Lung microvascular endothelial cell (primary cell): ENCODE data around the gene ARSI. TPM values are rescaled to one million over a fixed set of nuclear protein-coding genes. Genes with fewer than 3 reads are reported as not detected.
"Not testable (repeated sequence)": the region's sequence is repeated elsewhere in the genome, so short reads cannot be mapped to it uniquely, and the experiment has no call there.

ENCODE experiments used
- DNase-seq, 2 donors: peaks; one replicate each; pipeline versions ENCODE4 v3.0.0 to v3.0.0-alpha.2; 2010; ENCODE audit warnings: low read depth in 2 of 2
- total RNA-seq: library from RNA; depleted of rRNA; stranded (reverse); fragments of >200 nt; gene quantifications from 2 replicates; pipeline ENCODE4 v1.2.1, GENCODE V29; 2014

The ARSI gene
- total RNA-seq, 1 donor from 2014 or later, result not detected

- DNase-seq, result not testable (repeated sequence)
Measured at GRCh38 chr5:150248493-150248892, 54.2 kb downstream of the ARSI start.

GRCh38 chr5:150247726-150248125 is 55.0 kb downstream of the ARSI start:
- no peak for DNase-seq

- no peak for DNase-seq
Measured at GRCh38 chr5:150246835-150247234, 55.9 kb downstream of the ARSI start.

- DNase-seq, result no peak
Measured at GRCh38 chr5:150246429-150246828, 56.3 kb downstream of the ARSI start.

Other genes with a start within 250 kb of the ARSI start
- not detected in 2 replicates for gene CSF1R, start 216.4 kb downstream of the ARSI start, total RNA-seq
- gene PDGFRB, start 147.1 kb downstream of the ARSI start, total RNA-seq, result 5.4 and 9.5 TPM in 2 replicates
- gene CDX1, start 136.1 kb downstream of the ARSI start, total RNA-seq, result under 0.01 TPM in 1 of 2 replicates, not detected in the other
- not detected in 2 replicates for gene SLC6A7, start 112.8 kb downstream of the ARSI start, total RNA-seq
- gene CAMK2A, start 13.1 kb downstream of the ARSI start, total RNA-seq, result not detected in 2 replicates
- 8.3 TPM in 2 replicates for gene TCOF1, start 54.8 kb upstream of the ARSI start, total RNA-seq
- 2.0 and 5.8 TPM in 2 replicates for gene CD74, start 110.0 kb upstream of the ARSI start, total RNA-seq
- gene RPS14, start 146.8 kb upstream of the ARSI start, total RNA-seq, result 2,426 and 2,980 TPM in 2 replicates
- gene NDST1, start 205.2 kb upstream of the ARSI start, total RNA-seq, result 22.6 and 27.5 TPM in 2 replicates